ENCODE results near the gene FLT1. TPM values are rescaled to one million over a fixed set of nuclear protein-coding genes. Genes with fewer than 3 reads are reported as not detected.
A peak's percentile ranks its signal among the peaks of the same experiment; 100 is the strongest.

FLT1 gene
- total and polyA plus RNA-seq, 2 of the 13 experiments (the other 11 are each of a cell fraction or from before 2014, with no cell fraction given), result 0.02 TPM; not detected in 1

DNA sequence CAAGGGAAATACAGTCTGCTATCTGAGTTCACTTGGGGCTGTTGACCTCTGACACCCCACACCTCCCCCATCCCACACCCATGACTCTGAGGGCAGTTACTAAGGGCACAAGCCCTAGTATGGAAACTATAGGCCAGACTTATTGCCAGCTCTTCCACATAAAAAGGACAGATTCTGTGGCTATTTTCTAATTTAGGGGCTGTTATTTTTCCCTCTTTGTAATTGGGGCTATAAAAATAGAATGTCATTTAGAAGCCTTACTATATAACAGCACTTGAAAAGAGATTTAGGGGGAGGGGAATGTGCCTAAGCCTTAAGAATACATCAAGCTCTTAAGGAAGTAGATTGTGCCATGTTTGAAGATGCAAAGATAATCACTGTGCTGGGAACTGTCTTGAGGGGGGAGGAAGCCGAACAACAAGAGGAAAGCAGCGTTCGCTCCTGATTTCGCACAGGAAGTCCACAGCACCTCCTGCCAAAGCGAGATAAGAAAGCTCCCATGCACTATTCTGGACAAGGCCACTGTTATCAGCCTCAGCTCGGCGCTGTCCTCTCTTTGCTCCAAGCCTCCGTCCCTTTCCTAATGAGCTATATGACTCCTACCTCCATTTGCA lies 86.6 kb downstream of the FLT1 start:
- BruUV-seq (replicated peaks), result no TSS peak
- DNase-seq (ENCODE audit: low spot score), result no peak
- H4K20me1 ChIP-seq (ENCODE audit: insufficient read depth, low read length), result no peaks in the 10 kb centered on the region
- no peaks in the 10 kb centered on the region; a peak in 2 of 5 replicates for H3K27me3 ChIP-seq (ENCODE audit: control insufficient read depth in 1 of 2, insufficient read depth in 2 of 2, low read length in 2 of 2)
- H3K9ac ChIP-seq (ENCODE audit: insufficient read depth, low read depth, low read length), result no peak overlapping the region
- in situ Hi-C loops (cut with HindIII; ENCODE audit: extremely low pct_ligation_motif_present, low pct_unique_long_range_greater_than_20kb), result no loop called here
- H3K9me3 ChIP-seq (ENCODE audit: low read length), result no peaks in the 10 kb centered on the region
- H3K4me3 ChIP-seq (replicated peaks in 1 of 3; ENCODE audit: insufficient read depth in 1 of 3, low read depth in 2 of 3, low read length in 3 of 3), result no peak overlapping the region
- FAIRE-seq, result no peak
- TF ChIP-seq TSC22D2 (CRISPR knock-in tag; IDR thresholded peaks at IDR 0.05; ENCODE audit: borderline replicate concordance) (no peak), SP2 (CRISPR knock-in tag; IDR thresholded peaks at IDR 0.05) (no peak)
- TF ChIP-seq, protein P1, sequence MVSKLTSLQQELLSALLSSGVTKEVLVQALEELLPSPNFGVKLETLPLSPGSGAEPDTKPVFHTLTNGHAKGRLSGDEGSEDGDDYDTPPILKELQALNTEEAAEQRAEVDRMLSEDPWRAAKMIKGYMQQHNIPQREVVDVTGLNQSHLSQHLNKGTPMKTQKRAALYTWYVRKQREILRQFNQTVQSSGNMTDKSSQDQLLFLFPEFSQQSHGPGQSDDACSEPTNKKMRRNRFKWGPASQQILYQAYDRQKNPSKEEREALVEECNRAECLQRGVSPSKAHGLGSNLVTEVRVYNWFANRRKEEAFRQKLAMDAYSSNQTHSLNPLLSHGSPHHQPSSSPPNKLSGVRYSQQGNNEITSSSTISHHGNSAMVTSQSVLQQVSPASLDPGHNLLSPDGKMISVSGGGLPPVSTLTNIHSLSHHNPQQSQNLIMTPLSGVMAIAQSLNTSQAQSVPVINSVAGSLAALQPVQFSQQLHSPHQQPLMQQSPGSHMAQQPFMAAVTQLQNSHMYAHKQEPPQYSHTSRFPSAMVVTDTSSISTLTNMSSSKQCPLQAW (CRISPR knock-in tag; IDR thresholded peaks at IDR 0.05), result no peak
- CTCF ChIA-PET (ENCODE audit: low intra/inter-chr PET ratio, low total read pairs), result no interaction called here
- H3K79me2 ChIP-seq (ENCODE audit: insufficient read depth, low read length), result no peaks in the 10 kb centered on the region
- POLR2A ChIA-PET, result no interaction called here
- no peaks in the 10 kb centered on the region for H3K36me3 ChIP-seq (replicated peaks in 1 of 2; ENCODE audit: control insufficient read depth in 1 of 2, insufficient read depth in 2 of 2, low read length in 2 of 2)
- WGBS (ENCODE audit: low lambda C conversion rate), result 31% methylated on average over 8 of the region's 8 CpGs
- intact Hi-C loops (cut with micrococcal nuclease; ENCODE audit: unreplicated experiment), result no loop called here
- H3K4me1 ChIP-seq (ENCODE audit: insufficient read depth, low read length), result no peaks in the 10 kb centered on the region
- no peak overlapping the region for H3K4me2 ChIP-seq (ENCODE audit: low read depth, low read length)
- no peak overlapping the region for H3K27ac ChIP-seq (ENCODE audit: extremely low read length, insufficient read depth, low read length)
- ATAC-seq, result no peak
- no peak overlapping the region for H2AFZ ChIP-seq (ENCODE audit: low read length)

DNA sequence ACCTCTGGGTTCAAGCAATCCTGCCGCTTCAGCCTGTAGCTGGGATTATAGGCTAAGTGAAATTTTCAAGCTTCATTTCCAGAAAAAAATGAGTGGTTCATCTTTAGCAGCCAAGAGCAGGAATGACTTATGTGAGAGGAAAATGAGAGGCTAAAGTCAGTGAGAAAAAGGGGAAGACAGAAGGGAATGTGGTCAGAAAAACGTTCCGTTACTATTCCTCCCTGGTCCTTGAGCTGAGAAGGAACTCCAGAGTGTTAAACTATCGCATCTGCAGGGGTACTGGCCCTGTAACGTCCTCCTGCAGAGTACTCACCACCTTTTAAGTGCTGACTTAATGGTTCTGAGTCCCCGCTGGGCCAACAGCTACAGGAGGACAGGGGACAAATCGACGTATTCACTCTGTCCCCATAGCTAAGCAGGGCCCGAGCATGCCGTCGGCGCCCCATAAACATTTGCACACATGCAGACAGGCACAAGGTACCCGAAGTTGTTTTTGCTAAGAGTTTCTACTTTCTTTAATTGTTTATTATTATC lies 88.1 kb downstream of the FLT1 start:
- POLR2A ChIA-PET, result no interaction called here

More for the DNA sequence above, 88.1 kb downstream of the FLT1 start:
- ATAC-seq, result no peak
- BruUV-seq (replicated peaks), result no TSS peak
- no peak overlapping the region for H3K27ac ChIP-seq (ENCODE audit: extremely low read length, insufficient read depth, low read length)
- intact Hi-C loops (cut with micrococcal nuclease; ENCODE audit: unreplicated experiment) (no loop called here), in situ Hi-C loops (cut with HindIII; ENCODE audit: extremely low pct_ligation_motif_present, low pct_unique_long_range_greater_than_20kb) (no loop called here)
- no peaks in the 10 kb centered on the region for H3K36me3 ChIP-seq (replicated peaks in 1 of 2; ENCODE audit: control insufficient read depth in 1 of 2, insufficient read depth in 2 of 2, low read length in 2 of 2)
- no peak overlapping the region for H3K9ac ChIP-seq (ENCODE audit: insufficient read depth, low read depth, low read length)
- TF ChIP-seq ZNF12 (CRISPR knock-in tag; IDR thresholded peaks at IDR 0.05) (no peak), MAFK (conservative IDR thresholded peaks at IDR 0.05 in 1 of 2, IDR thresholded peaks at IDR 0.05 in 1 of 2; ENCODE audit: low read length in 2 of 2) (0 out of 4 replicates have a peak, but pooled peaks of 1 of the 2 experiments have one; percentile 16), EHMT2 (IDR thresholded peaks at IDR 0.05; ENCODE audit: borderline replicate concordance, low read depth, low read length) (no peak), ZEB1 (IDR thresholded peaks at IDR 0.05; ENCODE audit: insufficient replicate concordance, low read depth) (no peak), HOXD1 (CRISPR knock-in tag; IDR thresholded peaks at IDR 0.05) (no peak)
- no peaks in the 10 kb centered on the region for H4K20me1 ChIP-seq (ENCODE audit: insufficient read depth, low read length)
- H3K4me3 ChIP-seq (replicated peaks in 1 of 3; ENCODE audit: insufficient read depth in 1 of 3, low read depth in 2 of 3, low read length in 3 of 3), result no peak overlapping the region
- no peaks in the 10 kb centered on the region for H3K4me1 ChIP-seq (ENCODE audit: insufficient read depth, low read length)
- no peak overlapping the region for H3K4me2 ChIP-seq (ENCODE audit: low read depth, low read length)
- no peak for DNase-seq (ENCODE audit: low spot score)
- H3K9me3 ChIP-seq (ENCODE audit: low read length), result no peaks in the 10 kb centered on the region
- no peaks in the 10 kb centered on the region for H3K79me2 ChIP-seq (ENCODE audit: insufficient read depth, low read length)
- CTCF ChIA-PET (ENCODE audit: low intra/inter-chr PET ratio, low total read pairs), result no interaction called here
- H3K27me3 ChIP-seq (ENCODE audit: control insufficient read depth in 1 of 2, insufficient read depth in 2 of 2, low read length in 2 of 2), result no peaks in the 10 kb centered on the region; a peak in 2 of 5 replicates
- H2AFZ ChIP-seq (ENCODE audit: low read length), result no peak overlapping the region
- FAIRE-seq, result no peak
- 43% methylated on average over 10 of the region's 13 CpGs for WGBS (ENCODE audit: low lambda C conversion rate)
